Adipose tissue (tissue), 3 donors: Measurements from ENCODE around the gene PROSER2. TPM values are rescaled to one million over a fixed set of nuclear protein-coding genes. Genes with fewer than 3 reads are reported as not detected.

Experiments
- H3K27ac ChIP-seq: one replicate; pipeline ENCODE4 v1.5.1; 2013; ENCODE audit warnings: low read depth, low read length
- WGBS, 3 donors: extraction: QIAGEN DNeasy Blood & Tissue Kit; methylation state at CpG; one replicate each; pipeline ENCODE4 v1.1.7; 2013; 5-methylcytosine and 5-hydroxymethylcytosine counted together
- polyA plus RNA-seq, 3 donors: library from polyadenylated mRNA; stranded (reverse); fragments of 200-250 nt; gene quantifications; one replicate each; pipeline ENCODE4 v1.2.3, GENCODE V29; 2013
- donor health status: healthy with polysubstance abuse.
- donor health status: Bipolar disorder and iron deficiency.
- donor health status: healthy.

Gene PROSER2, protein sequence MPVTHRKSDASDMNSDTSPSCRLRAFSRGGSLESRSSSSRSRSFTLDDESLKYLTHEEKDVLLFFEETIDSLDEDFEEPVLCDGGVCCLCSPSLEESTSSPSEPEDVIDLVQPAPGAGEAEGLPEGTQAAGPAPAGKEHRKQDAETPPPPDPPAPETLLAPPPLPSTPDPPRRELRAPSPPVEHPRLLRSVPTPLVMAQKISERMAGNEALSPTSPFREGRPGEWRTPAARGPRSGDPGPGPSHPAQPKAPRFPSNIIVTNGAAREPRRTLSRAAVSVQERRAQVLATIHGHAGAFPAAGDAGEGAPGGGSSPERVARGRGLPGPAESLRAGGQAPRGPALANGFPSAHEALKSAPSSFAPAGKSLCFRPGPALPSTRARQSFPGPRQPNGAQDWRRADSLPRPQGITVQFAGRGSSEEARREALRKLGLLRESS
- polyA plus RNA-seq = 1 to 10 TPM; 2.8 to 5.6 (median 4.2) TPM

DNA sequence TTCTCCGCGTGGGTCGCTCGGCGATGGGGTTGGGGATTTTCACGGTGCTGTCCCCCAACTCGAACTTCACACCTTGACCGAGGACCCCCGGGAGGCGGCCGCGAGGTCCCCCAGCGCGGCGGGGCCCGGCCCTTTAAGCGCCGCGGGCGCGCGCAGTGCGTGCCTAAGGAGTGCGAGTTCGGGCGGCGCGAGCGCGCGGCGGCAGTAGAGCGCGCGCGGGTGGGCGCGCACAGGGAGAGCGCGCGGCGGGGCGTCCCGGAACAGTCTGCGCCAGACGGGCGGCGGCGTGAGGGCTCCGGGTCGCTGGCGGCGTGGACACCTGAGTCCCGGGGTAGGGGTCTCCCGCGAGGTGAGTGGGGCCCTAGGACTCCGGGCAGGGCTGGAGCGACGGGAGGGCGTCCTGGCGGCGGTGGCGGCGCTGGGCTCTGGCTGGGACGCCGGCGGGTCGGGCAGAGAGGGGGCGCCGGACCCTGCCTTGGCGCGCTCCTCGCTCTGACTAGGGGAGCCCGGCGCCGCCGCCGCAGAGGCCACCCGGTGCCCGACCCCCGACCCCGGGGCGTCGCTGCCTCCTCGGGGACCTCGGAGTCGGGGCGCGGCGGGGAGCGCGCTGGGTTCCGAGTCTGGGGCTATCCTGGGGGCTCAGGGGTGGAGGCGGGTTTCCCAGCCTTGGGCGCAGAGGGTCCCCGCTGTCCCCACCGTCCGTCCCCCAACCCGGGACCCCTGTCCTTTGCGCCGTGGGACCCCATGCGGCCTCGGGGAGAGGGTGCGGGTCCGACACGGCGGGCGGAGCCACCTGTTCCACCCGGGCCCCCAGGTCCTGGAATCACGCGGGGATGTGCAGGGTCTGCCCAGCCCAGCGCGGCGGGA, at the start of gene PROSER2:
PROSER2 (plus strand) TSS at position 235 of the 867 bp plus-strand sequence. CDS start 28,722 bp downstream, outside the sequence.
- no peak within 1 kb of the TSS for H3K27ac ChIP-seq
- WGBS, 3 donors = 0 to 1% (median 1%) methylated on average over 87 to 114 of the region's 114 CpGs

DNA sequence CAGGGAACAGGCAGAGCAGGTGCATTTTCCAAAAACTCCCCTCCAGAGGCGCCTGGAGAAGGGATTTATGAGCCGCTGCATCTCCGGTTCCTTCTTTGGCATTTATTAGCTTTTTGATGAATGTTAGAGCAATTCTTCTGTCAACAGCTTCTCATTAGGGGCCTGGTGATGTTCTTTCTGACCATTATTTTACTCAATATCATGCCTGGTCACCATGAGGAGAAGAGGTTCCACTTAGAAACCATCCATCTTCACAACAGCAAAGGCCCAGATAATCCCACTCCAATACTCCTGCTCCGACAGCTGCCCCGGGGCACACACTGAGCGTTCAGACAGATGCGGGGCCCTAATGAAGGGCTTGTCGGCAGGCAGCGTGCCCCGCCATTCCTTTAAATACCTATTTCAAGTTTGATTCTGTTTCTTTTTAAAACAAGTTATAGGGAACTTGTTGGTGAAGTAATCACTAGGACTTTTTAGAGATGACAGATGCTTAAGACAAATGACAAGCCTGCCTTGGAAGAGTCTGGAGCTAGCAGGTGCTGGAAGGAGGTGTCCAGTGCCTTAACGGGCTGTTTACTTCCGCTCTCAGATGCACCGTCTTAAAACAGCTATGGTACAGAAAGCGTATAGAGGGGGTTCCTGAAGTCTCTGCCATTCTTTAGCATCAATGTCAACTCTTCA, 49.3 kb upstream of the PROSER2 start:
- H3K27ac ChIP-seq = no peak overlapping the region
- WGBS, 3 donors = 76 to 90% (median 78%) methylated on average over 14 of the region's 14 CpGs

DNA sequence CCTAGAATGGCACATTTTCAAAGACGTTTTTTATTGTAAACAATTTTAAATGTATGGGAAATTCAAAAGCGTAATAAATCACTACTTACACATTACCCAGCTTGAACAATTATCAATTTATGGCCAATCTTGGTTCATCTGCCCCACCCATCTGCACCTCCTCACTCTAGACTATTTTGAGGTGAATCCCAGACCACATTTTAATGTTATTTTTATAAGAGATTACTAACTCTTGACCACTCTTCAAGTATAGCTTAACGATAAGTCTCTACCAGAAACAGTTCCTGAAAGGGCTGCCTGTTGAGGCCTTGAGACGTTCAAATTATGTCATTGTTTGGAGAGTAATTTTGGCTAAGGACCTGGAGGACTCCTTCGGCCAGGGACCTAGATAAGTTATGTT, 47.7 kb upstream of the PROSER2 start:
- 55 to 69% (median 66%) methylated on average over 5 of the region's 5 CpGs for WGBS, 3 donors
- H3K27ac ChIP-seq = no peak overlapping the region

DNA sequence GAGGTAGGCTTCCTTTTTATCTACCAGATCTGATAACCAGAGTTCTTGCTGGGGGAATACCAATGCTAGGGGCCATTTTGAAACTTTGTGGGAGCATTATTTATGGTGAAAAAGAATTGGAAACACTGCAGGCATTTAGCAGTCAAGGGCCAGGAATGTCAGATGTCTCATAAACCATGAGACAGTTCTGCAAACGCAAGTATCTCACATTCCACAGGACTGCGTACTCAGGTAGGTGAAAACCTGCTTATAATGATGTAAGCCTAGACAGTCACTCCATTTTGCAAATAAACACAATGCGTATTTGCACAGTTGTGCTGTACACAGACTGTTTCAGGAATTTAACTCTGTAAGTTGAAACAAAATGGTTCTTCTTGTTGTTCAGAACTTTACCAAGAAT, 47.1 kb upstream of the PROSER2 start:
- WGBS, 3 donors = 63 to 94% (median 87%) methylated on average over 3 of the region's 3 CpGs
- H3K27ac ChIP-seq = no peak overlapping the region

DNA sequence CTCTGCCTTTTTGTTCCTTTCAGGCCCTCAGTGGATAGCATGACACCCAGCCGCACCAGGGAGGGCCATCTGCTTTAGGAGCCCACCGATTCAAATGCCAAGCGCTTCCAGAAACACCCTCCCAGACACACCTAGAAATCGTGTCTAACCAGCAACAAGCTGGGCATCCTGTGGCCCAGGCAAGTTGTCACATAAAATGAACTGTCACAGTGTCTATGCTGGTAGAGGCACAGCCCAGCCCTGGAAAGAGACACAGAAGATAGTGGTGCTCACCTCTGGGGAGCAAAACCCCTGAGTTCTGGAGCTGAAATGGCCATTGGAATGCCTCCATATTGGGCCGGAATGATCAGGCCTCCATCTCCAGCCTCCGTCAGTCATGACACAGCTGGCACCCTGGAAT, 42.0 kb upstream of the PROSER2 start:
- no peak overlapping the region for H3K27ac ChIP-seq
- WGBS, 3 donors = 77 to 91% (median 88%) methylated on average over 6 of the region's 6 CpGs

DNA sequence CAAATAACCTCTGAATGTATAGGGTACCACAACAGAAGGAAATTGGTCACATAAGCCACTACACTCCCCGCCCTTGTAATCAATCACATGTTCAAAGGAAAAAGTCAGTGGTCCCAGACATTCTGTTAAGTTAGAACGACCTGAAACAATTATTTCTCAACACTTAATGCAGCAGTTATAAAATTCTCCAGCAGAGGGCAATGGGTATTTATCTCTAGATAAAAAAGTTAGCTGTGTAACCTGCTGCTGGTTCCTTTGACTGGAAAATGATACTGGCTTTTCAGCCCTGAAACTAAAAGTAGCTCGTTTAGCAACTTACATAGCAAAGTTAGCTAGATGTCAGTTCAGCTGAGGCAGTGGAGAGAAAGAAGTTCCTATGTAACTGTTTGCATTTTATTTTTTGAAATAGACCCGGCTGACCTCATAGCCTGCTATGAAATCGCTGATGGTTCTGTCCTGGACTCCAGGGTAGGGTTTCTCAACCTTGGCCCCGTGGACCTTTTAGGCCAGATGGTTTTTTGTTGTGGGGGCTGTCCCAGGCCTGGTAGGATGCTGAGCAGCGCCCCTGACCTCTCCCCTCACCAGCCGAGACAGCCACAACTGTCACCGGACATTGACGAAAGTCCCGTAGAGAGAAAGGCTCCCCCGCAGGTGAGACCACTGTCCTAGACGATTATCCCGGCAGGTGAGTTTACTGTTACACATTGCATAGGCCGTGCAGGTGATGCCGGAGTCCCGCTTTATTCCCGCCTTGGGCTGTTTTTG, 40.2 kb upstream of the PROSER2 start:
- 38 to 72% (median 69%) methylated on average over 18 of the region's 18 CpGs for WGBS, 3 donors

DNA sequence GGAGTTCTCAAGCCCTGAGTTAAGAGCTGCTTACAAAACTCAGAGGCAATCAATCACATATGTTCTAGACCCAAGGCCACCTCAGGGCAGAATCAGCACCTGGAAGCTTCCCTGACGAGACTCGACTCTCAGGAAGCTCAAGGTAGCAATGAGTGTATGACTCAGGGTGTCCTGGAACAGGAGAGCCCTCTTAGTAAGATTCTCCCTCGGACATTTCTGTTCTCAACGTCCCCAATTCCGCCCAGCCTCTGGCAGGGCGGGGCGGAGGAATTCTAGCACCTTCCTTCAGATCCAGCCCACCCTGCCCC, 39.6 kb upstream of the PROSER2 start:
- 59 to 85% (median 82%) methylated on average over 7 of the region's 7 CpGs for WGBS, 3 donors
- H3K27ac ChIP-seq = no peak overlapping the region

More for the DNA sequence above, 40.2 kb upstream of the PROSER2 start:
- H3K27ac ChIP-seq = no peak overlapping the region

DNA sequence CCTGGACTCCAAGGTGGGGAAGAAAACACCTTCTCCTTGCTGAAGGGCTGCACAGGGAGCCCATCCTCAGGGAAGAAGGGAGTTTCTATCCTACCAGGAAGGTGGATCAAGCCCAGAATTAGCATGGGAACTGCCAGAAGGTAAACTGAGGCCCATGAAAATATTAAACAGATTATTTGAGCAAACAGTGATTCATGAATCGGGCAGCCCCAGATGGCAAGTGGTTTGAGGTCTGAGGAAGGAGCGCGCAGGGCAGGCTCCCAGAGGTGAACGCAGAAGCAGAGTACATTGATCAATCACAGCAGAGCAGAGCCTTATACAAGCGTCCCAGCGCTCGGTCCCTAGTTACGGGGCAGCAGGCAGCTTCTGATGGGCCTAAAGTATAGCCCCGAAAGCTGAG, 35.8 kb upstream of the PROSER2 start:
- WGBS, 3 donors = 84 to 96% (median 89%) methylated on average over 9 of the region's 9 CpGs
- H3K27ac ChIP-seq = no peak overlapping the region

DNA sequence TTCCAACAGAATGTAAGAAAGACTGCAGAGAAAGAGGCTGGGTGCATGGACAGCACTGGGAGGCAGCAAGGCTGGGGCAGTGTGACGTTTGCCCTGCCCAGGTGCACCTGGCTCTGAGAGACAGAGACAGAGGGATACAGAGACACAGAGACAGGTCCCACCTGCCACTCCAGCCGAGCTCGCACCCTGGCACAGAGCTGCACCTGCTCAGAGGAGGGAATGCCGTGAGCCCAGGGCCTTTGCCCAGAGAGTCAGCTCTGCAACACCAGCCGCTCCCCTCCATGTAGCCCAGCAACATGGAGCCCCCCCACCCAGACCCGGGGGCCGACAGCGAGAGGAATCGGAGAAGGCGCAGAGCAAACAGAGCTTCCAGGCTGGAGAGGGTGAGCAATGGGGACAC, 35.3 kb upstream of the PROSER2 start:
- 60 to 90% (median 79%) methylated on average over 8 to 10 of the region's 10 CpGs for WGBS, 3 donors
- H3K27ac ChIP-seq = no peak overlapping the region

DNA sequence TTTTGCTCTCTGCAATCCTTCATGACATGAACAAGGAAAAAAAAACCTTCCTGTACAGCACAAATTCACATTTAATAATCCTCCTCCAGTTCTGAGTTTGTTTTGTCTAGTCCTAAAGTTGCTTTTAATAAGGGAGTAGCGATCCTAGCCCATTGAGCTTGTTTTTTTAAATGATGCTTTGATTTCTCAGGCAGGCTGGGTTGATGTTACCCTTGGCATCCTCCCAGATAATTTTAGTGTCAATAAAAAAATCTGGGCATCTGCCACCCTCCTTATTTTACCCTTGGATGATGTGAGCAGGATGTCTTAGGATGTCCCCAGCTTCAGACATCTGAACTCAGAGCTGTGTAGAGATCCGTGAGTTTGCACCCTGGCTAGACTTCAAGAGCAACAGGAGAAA, 33.9 kb upstream of the PROSER2 start:
- 79 to 86% (median 81%) methylated on average over 2 of the region's 2 CpGs for WGBS, 3 donors

DNA sequence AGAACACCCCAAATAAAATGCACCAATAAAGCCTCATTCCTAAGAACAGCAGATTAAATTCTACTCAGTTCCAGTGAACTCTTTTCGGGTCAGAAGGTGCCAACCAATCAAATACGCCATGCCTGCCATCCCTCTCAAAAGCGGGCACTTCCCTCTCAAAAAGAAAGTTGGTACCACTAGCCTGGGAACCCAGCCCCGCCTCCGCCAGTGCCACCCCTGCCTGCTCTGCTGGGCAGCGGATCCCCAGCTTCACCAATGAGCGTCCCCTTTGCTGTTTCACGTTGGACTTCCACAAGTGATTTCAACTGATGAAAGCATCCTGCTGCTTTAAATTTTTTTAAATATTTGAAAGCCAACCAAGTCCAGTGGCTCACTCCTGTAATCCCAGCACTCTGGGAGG, 33.2 kb upstream of the PROSER2 start:
- 82 to 87% (median 86%) methylated on average over 8 of the region's 8 CpGs for WGBS, 3 donors
- H3K27ac ChIP-seq = no peak overlapping the region

More for the DNA sequence above, 33.9 kb upstream of the PROSER2 start:
- no peak overlapping the region for H3K27ac ChIP-seq

DNA sequence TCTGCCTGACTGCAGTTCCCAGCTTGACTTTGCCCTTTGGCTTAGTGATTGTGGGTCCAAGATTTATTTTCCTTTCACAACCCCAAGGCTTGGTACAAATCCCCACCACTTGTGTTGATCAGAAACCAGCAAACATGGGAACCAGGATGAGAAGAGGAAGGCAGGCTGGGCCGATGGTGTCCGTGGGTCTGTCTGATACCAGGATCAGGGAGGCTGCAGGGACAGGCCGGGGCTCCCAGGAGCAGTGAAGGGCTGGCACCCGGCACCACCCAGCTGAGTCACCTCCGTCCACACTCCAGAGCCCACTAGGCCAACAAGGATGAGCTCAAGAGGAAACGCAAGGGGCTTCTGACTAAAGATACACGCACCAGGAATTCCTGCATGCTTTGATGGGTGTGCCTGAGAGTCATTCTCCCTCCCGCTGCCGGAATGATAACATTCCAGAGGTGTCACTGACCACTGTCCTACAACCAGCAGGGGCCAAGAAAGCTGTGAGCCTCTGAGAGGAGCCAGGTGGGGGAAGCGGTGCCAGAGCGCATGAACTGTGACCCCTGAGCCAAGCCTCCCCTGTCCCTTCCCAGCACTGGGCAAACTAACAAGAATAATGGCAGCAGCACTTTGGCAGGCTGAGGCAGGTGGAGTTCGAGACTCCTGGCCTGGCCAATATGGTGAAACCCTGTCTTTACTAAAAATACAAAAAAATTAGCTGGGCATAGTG, 29.2 kb upstream of the PROSER2 start:
- no peak overlapping the region for H3K27ac ChIP-seq
- WGBS, 3 donors = 90 to 92% (median 90%) methylated on average over 12 of the region's 12 CpGs

DNA sequence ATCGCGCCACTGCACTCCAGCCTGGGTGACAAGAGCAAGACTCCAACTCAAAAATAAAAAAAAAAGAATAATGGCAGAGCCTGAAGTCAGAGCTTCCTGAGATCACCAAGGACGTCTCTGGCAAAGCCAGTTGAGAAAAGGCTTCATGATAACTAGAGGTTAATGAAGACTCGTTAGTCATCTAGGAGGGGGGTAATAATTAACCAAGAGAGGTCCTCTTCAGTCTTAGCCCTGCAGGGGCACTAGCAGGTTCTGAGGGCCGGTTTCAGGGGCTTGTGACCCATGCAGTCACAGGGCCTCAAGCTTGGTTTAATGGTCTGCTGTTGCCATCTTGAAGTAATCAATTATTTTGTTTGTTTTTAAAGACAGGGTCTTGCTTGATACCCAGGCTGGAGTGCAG, 28.6 kb upstream of the PROSER2 start:
- no peak overlapping the region for H3K27ac ChIP-seq
- WGBS, 3 donors = 77 to 94% (median 92%) methylated on average over 5 of the region's 5 CpGs

DNA sequence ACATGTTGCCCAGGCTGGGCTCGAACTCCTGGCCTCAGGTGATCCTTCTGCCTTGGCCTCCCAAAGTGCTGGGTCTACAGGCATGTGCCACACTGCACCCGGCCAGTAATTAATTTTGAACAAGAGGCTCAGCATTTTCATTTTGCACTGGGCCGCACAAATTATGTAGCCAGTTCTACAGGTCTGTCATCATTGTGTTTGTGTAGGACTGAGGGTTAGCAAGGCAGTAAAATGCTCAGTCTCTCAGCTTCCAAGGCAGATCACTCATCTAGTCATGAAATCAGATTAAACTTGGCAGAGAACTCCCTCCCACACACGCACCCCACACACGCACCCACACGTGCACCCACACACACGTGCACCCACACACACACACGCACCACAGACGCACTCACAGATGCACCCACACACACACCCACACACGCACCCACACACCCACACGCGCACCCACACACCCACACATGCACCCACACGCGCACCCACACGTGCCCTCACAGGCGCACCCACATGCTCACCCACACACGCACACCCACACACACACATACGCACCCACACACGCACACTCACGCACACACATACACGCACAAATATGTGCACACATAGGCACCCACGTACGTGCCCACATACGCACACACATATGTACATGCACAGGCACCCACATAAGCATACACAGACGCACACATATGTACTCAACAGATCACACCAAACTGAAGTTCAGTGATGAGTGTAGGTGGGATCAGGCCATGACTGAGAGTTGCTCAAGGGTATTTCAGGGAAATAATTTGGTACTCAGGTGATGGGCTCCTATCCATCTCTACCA, 27.8 kb upstream of the PROSER2 start:
- WGBS, 3 donors = 87 to 93% (median 90%) methylated on average over 25 of the region's 25 CpGs
- no peak overlapping the region for H3K27ac ChIP-seq

DNA sequence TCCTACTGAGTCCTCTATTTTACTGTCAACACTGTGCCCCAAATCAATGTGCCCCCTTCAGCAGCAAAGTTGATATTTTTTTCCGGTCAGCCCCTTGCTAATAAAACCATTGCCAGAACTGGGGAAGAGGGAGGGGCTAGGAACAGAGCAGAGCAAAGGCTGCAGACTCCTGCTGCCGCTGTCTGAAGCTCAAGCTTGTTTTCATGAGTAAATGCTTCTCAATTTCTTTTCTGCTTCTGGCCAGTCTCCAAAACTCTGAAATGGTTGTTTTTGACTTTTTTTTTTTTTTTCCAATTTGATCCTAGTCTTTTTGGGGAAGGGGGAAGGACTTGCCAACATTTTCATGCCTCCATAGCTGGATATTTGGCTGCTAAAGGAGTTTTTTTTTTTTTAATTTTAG, 26.7 kb upstream of the PROSER2 start:
- WGBS, 3 donors = 44 to 68% (median 47%) methylated on average over 2 of the region's 2 CpGs
- no peak overlapping the region for H3K27ac ChIP-seq

DNA sequence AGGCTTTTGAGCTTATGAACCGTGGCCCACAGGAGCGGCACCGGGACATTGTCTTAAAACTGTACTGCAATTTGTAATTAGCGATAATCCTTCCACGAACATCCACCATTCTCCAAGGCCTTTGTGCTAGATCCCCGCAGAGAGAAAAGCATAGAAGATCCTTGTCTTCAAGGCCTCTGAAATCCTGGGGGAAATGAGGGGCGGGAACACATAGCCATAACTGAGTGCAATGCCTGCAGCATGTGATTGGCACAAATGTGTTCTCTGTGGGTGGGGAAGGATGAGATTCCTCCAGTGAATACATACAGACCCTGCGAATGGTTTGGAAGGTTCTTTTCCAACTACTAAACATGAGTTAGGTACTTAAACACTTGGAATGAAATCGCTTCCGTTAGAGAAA, 25.9 kb upstream of the PROSER2 start:
- 94 to 96% (median 95%) methylated on average over 10 of the region's 10 CpGs for WGBS, 3 donors
- H3K27ac ChIP-seq = no peak overlapping the region
